Stomach (tissue), 4 donors: ENCODE data around the gene TVP23B.
"Not testable (repeated sequence)": the region's sequence is repeated elsewhere in the genome, so short reads cannot be mapped to it uniquely, and the experiment has no call there.

Experiments
- EP300 ChIP-seq: sonication (generic); formaldehyde crosslinking; IDR thresholded peaks from one replicate; pipeline ENCODE4 v1.6.1; 2017; ENCODE audit warnings: antibody characterized with exemption
- POLR2A ChIP-seq, 4 donors: fragments of 450-650 bp; IDR thresholded peaks; one replicate each; pipeline ENCODE4 v1.6.1; 2016; ENCODE audit warnings: antibody characterized with exemption in 4 of 4, control low read depth in 2 of 4, mild to moderate bottlenecking in 1 of 4, moderate library complexity in 1 of 4
- POLR2AphosphoS5 ChIP-seq, 3 donors: sonication (generic); formaldehyde crosslinking; IDR thresholded peaks; one replicate each; pipeline ENCODE4 v1.6.1; 2016; ENCODE audit warnings: antibody characterized with exemption in 3 of 3
- TF ChIP-seq, protein P1 (sequence below), 7 experiments: fragments of 450-650 bp in 4 of 7; fragments of 200-600 bp in 3 of 7; sonication (generic) in 3 of 7; IDR thresholded peaks; one replicate each; pipeline ENCODE4 v1.5.1; 2016 to 2019; ENCODE audit warnings: antibody characterized with exemption in 7 of 7, control low read depth in 2 of 7, mild to moderate bottlenecking in 1 of 7

DNA sequence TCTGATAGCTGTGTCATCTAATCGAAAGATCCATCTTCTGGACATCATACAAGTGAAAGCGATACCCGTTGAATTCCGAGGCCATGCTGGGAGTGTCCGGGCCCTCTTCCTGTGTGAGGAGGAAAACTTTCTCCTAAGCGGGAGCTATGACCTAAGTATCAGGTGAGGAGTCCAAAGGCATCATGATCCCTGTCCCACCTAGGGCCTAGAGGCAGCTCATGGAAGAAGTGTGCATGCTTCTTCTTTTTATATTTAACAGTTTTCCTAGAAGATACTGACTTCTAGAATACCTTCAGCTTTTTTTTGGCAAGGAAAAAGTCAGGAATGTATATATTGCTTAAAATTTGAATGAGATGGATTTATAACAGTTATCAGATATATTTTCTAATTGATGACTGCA, 22.6 kb upstream of the TVP23B start:
- TF ChIP-seq, protein P1, sequence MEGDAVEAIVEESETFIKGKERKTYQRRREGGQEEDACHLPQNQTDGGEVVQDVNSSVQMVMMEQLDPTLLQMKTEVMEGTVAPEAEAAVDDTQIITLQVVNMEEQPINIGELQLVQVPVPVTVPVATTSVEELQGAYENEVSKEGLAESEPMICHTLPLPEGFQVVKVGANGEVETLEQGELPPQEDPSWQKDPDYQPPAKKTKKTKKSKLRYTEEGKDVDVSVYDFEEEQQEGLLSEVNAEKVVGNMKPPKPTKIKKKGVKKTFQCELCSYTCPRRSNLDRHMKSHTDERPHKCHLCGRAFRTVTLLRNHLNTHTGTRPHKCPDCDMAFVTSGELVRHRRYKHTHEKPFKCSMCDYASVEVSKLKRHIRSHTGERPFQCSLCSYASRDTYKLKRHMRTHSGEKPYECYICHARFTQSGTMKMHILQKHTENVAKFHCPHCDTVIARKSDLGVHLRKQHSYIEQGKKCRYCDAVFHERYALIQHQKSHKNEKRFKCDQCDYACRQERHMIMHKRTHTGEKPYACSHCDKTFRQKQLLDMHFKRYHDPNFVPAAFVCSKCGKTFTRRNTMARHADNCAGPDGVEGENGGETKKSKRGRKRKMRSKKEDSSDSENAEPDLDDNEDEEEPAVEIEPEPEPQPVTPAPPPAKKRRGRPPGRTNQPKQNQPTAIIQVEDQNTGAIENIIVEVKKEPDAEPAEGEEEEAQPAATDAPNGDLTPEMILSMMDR (IDR thresholded peaks at IDR 0.05) = not testable (repeated sequence)
- TF ChIP-seq POLR2AphosphoS5 (IDR thresholded peaks at IDR 0.05); EP300; POLR2A (IDR thresholded peaks at IDR 0.05): not testable (repeated sequence)
